Measurements from ENCODE around the gene MED13L.

DNA sequence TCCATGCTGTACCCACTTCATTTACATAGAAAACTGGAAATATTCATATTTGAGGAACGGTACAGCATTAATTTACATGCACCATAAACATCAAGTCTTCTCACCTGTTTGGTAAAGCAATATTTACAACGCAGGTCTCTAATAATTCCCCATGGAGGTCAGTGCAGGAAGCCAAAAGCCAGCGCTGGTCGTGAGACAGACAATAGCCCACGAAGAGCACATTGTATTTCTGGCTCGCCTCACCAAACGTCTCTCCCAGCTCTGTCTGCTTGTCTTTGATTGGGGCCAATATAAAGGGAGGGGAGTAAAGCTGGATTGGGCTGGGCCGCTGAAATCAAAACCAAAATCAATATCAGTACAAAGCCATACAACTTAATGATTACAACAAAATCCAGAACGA lies 302.1 kb downstream of the MED13L start:
- TF ChIP-seq POLR2A (IDR thresholded peaks at IDR 0.05; ENCODE audit: low read depth, low read length) (no peak), RFX5 (IDR thresholded peaks at IDR 0.05; ENCODE audit: low read depth, low read length) (no peak), SMC3 (IDR thresholded peaks at IDR 0.05; ENCODE audit: low read depth, low read length) (no peak), CEBPB (IDR thresholded peaks at IDR 0.05; ENCODE audit: low read depth, low read length) (no peak), BHLHE40 (IDR thresholded peaks at IDR 0.05; ENCODE audit: low read depth, low read length) (no peak), ELK1 (IDR thresholded peaks at IDR 0.05; ENCODE audit: borderline replicate concordance, low read depth, low read length) (no peak), MAFK (IDR thresholded peaks at IDR 0.05; ENCODE audit: low read depth, low read length) (no peak), RAD21 (IDR thresholded peaks at IDR 0.05; ENCODE audit: low read length) (no peak), MXI1 (IDR thresholded peaks at IDR 0.05; ENCODE audit: borderline replicate concordance, low read depth, low read length) (no peak), RCOR1 (IDR thresholded peaks at IDR 0.05; ENCODE audit: insufficient replicate concordance, low read length) (no peak), FOS (IDR thresholded peaks at IDR 0.05; ENCODE audit: low read depth, low read length) (no peak)
- TF ChIP-seq, protein P1, sequence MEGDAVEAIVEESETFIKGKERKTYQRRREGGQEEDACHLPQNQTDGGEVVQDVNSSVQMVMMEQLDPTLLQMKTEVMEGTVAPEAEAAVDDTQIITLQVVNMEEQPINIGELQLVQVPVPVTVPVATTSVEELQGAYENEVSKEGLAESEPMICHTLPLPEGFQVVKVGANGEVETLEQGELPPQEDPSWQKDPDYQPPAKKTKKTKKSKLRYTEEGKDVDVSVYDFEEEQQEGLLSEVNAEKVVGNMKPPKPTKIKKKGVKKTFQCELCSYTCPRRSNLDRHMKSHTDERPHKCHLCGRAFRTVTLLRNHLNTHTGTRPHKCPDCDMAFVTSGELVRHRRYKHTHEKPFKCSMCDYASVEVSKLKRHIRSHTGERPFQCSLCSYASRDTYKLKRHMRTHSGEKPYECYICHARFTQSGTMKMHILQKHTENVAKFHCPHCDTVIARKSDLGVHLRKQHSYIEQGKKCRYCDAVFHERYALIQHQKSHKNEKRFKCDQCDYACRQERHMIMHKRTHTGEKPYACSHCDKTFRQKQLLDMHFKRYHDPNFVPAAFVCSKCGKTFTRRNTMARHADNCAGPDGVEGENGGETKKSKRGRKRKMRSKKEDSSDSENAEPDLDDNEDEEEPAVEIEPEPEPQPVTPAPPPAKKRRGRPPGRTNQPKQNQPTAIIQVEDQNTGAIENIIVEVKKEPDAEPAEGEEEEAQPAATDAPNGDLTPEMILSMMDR (conservative IDR thresholded peaks at IDR 0.05; ENCODE audit: low read depth, low read length): no peak
- TF ChIP-seq, protein P2, sequence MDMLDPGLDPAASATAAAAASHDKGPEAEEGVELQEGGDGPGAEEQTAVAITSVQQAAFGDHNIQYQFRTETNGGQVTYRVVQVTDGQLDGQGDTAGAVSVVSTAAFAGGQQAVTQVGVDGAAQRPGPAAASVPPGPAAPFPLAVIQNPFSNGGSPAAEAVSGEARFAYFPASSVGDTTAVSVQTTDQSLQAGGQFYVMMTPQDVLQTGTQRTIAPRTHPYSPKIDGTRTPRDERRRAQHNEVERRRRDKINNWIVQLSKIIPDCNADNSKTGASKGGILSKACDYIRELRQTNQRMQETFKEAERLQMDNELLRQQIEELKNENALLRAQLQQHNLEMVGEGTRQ (IDR thresholded peaks at IDR 0.05; ENCODE audit: low read depth, low read length): no peak
